Measurements from ENCODE around the gene NACC1.

The NACC1 gene

DNA sequence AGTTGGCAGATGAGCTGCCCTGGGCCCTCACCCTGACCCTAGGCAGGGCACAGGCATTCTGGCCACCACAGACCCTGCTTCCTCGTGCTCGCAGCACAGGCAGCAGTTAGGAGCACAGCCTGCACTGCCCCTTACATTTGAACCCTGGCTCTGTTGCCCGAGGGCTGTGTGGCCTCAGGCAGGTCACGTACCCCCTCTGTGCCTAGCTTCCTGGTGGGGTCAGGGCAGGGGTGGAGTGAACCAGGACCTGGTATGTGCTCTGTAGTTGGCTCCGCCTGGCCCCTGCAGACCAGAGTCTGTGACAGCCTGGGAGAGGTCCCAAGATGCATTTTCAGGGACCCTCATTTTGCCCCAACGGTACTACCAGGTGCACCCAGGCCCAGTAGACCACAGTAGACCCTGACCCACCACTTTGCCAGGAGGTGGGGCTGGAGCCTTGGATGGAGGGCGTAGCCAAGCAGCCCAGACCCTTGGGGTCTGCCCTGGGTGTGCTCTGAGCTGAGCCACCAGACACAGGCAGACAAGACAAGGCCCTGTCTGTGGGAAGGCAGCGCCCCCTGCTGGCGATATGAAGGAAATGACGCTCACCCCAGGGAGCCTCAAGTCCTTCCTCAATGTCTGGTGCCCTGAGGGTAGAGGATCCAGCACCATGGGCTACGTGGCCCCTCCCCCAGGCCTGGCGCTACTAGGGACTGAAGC, 24.5 kb upstream of the NACC1 start:
- H3K27ac ChIP-seq, result peak overlapping the region; percentile 10

GRCh38 chr19:13094106-13094504, 24.0 kb upstream of the NACC1 start:
- TF ChIP-seq ZFX (IDR thresholded peaks at IDR 0.05) (no peak), CTCF (conservative IDR thresholded peaks at IDR 0.05) (peak; percentile 76)
- peak overlapping the region; percentile 10 for H3K27ac ChIP-seq

More for the DNA sequence above, 24.5 kb upstream of the NACC1 start:
- TF ChIP-seq ZFX (IDR thresholded peaks at IDR 0.05) (no peak), CTCF (conservative IDR thresholded peaks at IDR 0.05) (peak; percentile 94)

- H3K27ac ChIP-seq, result no peak overlapping the region
- TF ChIP-seq CTCF (conservative IDR thresholded peaks at IDR 0.05) (no peak), ZFX (IDR thresholded peaks at IDR 0.05) (no peak)
Observed at GRCh38 chr19:13094771-13095392, 23.2 kb upstream of the NACC1 start.

GRCh38 chr19:13095393-13095784, 22.7 kb upstream of the NACC1 start:
- H3K27ac ChIP-seq, result no peak overlapping the region
- no peak for TF ChIP-seq CTCF (conservative IDR thresholded peaks at IDR 0.05)
- no peak for TF ChIP-seq ZFX (IDR thresholded peaks at IDR 0.05)

- H3K27ac ChIP-seq, result no peak overlapping the region
- no peak; the same call in 1 of the 2 replicates for TF ChIP-seq CTCF (conservative IDR thresholded peaks at IDR 0.05)
- TF ChIP-seq ZFX (IDR thresholded peaks at IDR 0.05), result no peak
Observed at GRCh38 chr19:13095934-13096927, 21.8 kb upstream of the NACC1 start.

- H3K27ac ChIP-seq, result no peak overlapping the region
- no peak for TF ChIP-seq CTCF (conservative IDR thresholded peaks at IDR 0.05)
- no peak for TF ChIP-seq ZFX (IDR thresholded peaks at IDR 0.05)
Observed at GRCh38 chr19:13097033-13097462, 21.0 kb upstream of the NACC1 start.
